Vagina (tissue), 2 donors: Measurements from ENCODE around the gene TIMM17B.

ENCODE experiments used
- CTCF ChIP-seq, 3 experiments: fragments of 450-650 bp in 2 of 3; fragments of 200-600 bp in 1 of 3; sonication (generic) in 1 of 3; IDR thresholded peaks; one replicate each; pipeline ENCODE4 v1.5.1; 2017 to 2019; ENCODE audit warnings: antibody characterized with exemption in 3 of 3, mild to moderate bottlenecking in 2 of 3, moderate library complexity in 2 of 3
- POLR2A ChIP-seq, 2 donors: fragments of 450-650 bp; IDR thresholded peaks; one replicate each; pipeline ENCODE4 v1.6.1; 2017; ENCODE audit warnings: antibody characterized with exemption in 2 of 2, mild to moderate bottlenecking in 2 of 2, moderate library complexity in 2 of 2

- no peak for TF ChIP-seq POLR2A (IDR thresholded peaks at IDR 0.05)
- no peak for TF ChIP-seq CTCF (IDR thresholded peaks at IDR 0.05)
These were observed 37.7 kb upstream of the TIMM17B start for GRCh38 chrX:48935301-48935670.
